ENCODE results near the gene PLCD3.
A peak's percentile ranks its signal among the peaks of the same experiment; 100 is the strongest.
"Not testable (repeated sequence)": the region's sequence is repeated elsewhere in the genome, so short reads cannot be mapped to it uniquely, and the experiment has no call there.

The PLCD3 gene

DNA sequence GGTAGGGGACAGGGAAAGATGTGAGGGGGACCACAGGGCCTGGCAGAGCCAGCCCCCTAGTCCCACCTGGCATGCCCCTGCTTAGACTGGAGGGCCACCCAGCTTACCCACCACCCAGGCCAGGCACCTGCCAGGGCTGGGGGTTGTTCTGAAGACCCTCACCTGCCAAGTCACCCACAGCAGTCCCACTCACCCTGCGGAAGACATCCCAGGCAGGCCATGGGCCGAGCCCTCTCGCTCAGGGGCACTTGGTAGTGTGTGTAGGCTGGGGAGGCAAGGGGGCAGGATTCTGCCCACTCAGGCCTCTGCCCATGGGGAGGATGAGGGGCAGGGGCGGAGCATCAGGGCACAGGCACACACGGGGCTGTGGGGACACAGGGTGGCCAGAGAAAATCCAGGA is 4.0 kb downstream of the PLCD3 start:
- TF ChIP-seq JUND (IDR thresholded peaks at IDR 0.05; ENCODE audit: low read depth) = no peak
- DNase-seq (ENCODE audit: low read depth in 1 of 2, low spot score in 1 of 2) = no peak
- in situ Hi-C loops (cut with HindIII; ENCODE audit: low pct_unique_long_range_greater_than_20kb, low sequenced_read_pairs) = no loop called here

DNA sequence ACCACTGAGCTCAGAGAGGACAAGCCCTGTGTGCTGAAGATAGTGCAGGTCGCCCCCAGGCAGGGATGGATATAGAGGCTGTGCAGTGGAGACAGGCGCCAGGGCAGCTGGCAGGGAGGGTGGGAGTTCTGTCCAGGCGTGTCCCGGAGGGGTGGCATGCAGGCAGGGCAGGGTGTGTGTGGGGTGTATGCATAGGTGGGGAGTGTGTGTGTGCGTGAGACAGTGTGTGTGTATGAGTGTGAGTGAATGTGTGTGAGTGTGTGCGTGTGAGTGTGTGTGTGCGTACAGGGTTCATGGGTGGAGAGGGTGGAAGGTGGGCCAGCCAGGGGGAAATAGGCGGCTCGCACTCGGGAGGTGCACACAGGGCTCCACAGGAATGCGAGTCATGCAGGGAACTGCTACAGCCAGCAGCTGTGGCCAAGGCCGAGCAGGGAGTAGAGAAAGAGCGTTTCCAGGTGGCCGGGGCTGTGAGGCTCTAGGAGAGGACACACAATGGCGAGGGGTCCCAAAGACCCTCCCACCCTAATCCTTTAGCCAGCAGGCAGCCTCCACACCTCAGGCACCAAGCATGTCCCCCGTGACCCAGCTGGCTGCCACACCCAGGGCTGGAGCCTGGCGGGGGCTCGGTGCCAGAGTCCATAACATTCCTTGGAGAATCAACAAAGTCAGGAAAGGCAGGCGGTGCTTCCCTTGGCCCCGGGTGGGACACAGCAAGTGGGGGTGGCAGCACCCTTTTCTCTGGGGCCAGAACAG is 4.6 kb downstream of the PLCD3 start:
- DNase-seq (ENCODE audit: low read depth in 1 of 2, low spot score in 1 of 2) = peak in 1 of 2 experiments; percentile 67
- in situ Hi-C loops (cut with HindIII; ENCODE audit: low pct_unique_long_range_greater_than_20kb, low sequenced_read_pairs) = no loop called here
- no peak for TF ChIP-seq JUND (IDR thresholded peaks at IDR 0.05; ENCODE audit: low read depth)

DNA sequence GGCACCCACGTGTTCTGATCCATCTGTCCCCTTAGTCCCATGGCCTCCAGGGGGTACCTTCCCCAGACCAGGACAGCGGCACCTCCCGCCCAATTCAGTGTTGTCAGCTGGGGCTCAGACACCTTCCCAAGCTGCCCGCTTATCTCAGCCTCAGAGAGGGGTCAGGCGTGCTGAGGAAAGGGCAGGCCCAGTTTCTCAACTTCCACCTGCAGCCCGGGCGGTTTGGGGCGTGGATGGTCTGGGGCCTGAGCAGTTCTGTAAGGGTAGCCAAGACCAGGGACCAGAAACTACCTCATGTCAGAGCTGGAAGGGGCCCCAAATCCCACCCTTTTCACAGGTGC is 5.1 kb downstream of the PLCD3 start:
- in situ Hi-C loops (cut with HindIII; ENCODE audit: low pct_unique_long_range_greater_than_20kb, low sequenced_read_pairs) = no loop called here
- no peak for DNase-seq (ENCODE audit: low read depth in 1 of 2, low spot score in 1 of 2)
- TF ChIP-seq JUND (IDR thresholded peaks at IDR 0.05; ENCODE audit: low read depth) = no peak

DNA sequence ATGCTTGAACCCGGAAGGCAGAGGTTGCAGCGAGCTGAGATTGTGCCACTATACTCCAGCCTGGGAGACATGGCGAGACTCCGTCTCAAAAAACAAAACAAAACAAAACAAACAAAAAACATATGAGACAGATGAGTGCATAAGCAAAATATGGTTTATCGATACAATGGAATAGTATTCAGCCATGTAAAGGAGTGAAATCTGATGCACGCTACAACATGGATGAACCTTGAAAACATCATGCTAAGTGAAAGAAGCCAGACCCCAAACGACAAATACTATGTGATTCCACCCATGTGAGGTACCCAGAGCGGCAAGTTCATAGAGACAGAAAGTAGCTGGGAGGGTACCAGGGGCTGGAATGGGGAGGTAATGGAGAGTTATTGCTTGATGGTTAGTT is 6.8 kb downstream of the PLCD3 start:
- no peak for TF ChIP-seq JUND (IDR thresholded peaks at IDR 0.05; ENCODE audit: low read depth)
- in situ Hi-C loops (cut with HindIII; ENCODE audit: low pct_unique_long_range_greater_than_20kb, low sequenced_read_pairs) = no loop called here
- DNase-seq (ENCODE audit: low read depth in 1 of 2, low spot score in 1 of 2) = no peak

DNA sequence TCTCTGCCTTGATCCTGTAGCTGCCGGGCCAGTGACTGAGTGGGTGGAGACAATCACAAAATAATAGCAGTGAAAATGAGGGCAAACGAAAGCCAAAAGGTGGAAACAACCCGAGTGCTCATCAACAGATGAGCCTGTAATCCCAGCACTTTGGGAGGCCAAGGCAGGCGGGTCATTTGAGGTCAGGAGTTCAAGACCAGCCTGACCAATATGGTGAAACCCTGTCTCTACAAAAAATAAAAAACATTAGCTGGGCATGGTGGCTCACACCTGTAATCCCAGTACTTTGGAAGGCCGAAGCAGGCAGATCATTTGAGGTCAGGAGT is 7.6 kb downstream of the PLCD3 start:
- in situ Hi-C loops (cut with HindIII; ENCODE audit: low pct_unique_long_range_greater_than_20kb, low sequenced_read_pairs); DNase-seq (ENCODE audit: low read depth in 1 of 2, low spot score in 1 of 2): not testable (repeated sequence)

DNA sequence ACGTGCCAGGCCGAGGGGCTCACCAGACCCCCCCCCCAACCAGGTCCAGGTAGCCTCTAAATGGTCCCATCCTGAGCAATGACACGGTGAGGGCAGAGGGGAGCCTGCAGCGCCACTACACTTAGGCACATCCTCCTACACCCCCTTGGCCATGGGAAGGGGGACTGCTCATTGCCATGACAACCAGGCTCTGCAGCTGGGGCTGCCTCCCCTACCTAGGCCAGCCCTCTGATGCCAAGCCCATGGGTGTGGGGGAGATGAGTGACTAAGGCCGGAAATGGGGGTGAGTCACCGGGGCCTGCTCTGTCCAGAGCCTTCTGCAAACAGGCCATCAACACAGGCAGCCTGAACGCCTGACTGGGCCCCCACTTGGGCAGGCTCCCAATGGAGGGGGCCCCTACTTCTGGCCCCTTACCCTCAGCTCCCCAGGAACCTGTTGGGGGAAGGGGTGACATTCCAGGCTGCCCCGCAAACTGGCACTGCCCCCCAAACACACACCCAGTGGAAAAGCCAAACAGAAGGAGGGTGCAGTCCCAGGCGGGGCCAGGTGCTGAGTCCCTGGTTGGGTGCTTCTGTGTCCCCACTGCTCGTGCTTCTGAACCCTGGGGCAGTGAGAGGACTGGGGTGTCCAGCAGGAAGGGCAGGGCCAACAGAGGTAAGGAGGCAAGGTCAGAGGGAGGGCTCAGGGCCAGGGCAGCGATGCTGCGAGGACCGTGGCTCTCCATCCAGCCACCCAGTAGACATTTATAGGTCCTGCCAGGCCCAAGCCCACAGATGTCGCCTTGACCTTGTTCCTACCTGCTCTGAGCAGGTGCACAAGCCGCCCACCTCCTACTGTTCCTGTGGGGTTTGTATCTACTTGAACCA is 8.2 kb downstream of the PLCD3 start:
- no peak for TF ChIP-seq JUND (IDR thresholded peaks at IDR 0.05; ENCODE audit: low read depth)
- in situ Hi-C loops (cut with HindIII; ENCODE audit: low pct_unique_long_range_greater_than_20kb, low sequenced_read_pairs) = no loop called here
- DNase-seq (ENCODE audit: low read depth in 1 of 2, low spot score in 1 of 2) = peak in 1 of 2 experiments; percentile 80

DNA sequence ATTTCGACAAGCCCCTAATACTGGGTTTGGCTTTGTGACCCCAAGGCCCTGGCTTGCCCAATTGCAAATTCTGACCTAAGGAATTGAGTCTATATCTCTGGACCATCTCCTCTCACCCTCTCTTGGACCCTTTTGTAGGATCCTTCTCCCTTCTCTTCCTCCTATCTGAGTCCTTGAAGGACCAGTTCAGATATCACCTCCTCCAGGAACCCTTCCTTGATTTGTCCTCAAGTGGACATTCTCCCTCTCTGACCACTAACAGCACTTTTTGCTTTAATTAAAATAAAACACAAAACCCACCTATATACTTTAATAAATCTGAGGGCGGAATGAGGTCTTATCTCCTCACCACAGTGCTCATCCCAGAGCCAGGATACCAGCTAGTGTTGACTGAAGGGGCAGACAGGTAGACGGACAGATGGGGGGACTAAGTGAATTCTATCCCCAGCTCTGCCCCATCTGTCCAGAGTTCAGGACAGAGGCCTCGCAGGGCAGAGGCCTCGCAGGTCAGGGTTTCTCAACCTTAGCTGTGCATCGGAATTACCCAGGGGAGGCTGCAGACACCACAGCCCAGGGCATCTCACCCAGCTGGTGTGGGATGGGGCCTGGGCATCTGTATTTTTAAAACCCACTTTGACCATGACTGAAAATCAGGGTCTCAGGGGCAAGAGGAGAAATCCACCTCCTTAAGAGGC is 9.1 kb downstream of the PLCD3 start:
- DNase-seq (ENCODE audit: low read depth in 1 of 2, low spot score in 1 of 2) = no peak
- in situ Hi-C loops (cut with HindIII; ENCODE audit: low pct_unique_long_range_greater_than_20kb, low sequenced_read_pairs) = no loop called here
- no peak for TF ChIP-seq JUND (IDR thresholded peaks at IDR 0.05; ENCODE audit: low read depth)

DNA sequence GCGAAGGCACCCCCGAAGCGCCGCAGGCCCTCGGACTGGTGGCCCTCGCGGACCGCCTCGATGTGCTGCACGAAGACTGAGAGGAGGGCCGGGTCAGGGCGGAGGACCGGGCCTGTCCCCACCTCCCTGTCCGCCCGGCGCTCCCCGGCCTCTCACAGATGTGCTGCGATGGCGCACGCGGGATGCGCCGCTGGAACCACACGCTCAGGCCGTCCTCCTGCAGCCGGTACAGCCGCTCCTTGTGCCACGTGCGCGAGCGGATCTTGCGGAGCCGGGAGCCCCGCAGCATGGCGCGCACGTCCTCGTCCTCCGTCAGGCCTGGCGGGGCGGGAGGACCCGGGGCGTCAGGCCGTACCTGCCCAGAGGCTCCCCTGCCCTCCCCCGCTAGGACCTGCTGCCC is 11.3 kb downstream of the PLCD3 start:
- TF ChIP-seq JUND (IDR thresholded peaks at IDR 0.05; ENCODE audit: low read depth) = no peak
- no peak for DNase-seq (ENCODE audit: low read depth in 1 of 2, low spot score in 1 of 2)
- in situ Hi-C loops (cut with HindIII; ENCODE audit: low pct_unique_long_range_greater_than_20kb, low sequenced_read_pairs) = no loop called here

DNA sequence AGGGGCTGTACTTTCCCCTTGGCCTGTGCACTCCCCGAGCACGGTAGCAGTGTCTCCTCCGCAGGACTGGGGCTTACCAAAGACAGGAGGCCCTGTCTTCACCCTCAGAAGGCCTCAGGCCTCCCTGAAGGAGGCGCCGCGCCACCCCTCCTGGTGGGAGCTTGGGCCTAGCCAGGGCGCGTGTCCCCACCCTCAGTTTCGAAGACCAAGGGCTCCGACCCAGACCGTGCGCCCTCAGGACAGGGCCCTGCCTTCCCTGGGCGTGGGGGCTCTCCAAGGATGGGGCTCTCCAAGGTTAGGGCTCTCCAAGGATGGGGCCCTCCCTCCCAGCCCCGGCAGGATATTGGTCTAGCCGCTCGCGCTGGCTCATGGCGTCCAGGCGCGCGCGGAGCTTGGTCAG is 11.8 kb downstream of the PLCD3 start:
- DNase-seq (ENCODE audit: low read depth in 1 of 2, low spot score in 1 of 2) = no peak
- in situ Hi-C loops (cut with HindIII; ENCODE audit: low pct_unique_long_range_greater_than_20kb, low sequenced_read_pairs) = no loop called here
- TF ChIP-seq JUND (IDR thresholded peaks at IDR 0.05; ENCODE audit: low read depth) = no peak

DNA sequence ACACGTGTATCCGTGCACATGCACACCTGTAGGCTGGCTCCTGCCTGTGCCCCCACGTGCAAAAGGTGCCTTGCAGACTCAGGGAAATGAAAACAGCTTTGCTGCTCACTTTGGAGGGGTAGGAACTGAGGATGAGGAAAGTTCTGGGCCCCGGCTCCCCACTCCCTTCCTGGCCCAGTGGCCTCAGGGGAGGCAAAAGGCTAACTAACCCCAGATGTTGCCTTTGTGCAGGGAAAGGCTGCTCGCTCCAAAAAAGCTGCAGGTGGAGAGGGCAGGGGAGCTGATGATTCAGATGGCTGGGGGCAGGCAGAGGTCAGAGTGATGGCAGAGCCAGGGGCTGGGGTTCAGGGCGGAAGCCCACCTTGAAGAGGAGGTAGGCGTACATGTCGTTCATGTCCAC is 12.4 kb downstream of the PLCD3 start:
- no peak for TF ChIP-seq JUND (IDR thresholded peaks at IDR 0.05; ENCODE audit: low read depth)
- in situ Hi-C loops (cut with HindIII; ENCODE audit: low pct_unique_long_range_greater_than_20kb, low sequenced_read_pairs) = no loop called here
- no peak for DNase-seq (ENCODE audit: low read depth in 1 of 2, low spot score in 1 of 2)

DNA sequence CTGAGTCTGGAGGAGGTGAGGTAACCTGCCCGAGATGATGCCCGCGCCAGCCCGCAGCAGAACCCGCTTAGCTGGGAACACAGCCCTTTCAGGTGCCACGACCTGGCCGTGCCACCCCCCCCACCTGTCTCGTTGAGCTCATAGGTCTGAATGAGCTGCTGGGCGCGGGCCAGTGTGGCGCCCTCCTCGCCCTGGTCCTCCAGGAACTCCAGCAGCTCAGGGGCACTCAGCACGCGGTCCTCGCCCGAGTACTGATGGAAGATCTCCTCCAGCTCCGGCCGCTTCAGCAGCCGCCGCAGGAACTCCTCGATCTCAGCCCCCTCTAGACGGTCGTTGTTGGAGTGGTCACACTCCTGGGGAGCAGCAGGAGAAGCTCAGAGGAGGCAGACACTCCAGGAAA is 13.6 kb downstream of the PLCD3 start:
- in situ Hi-C loops (cut with HindIII; ENCODE audit: low pct_unique_long_range_greater_than_20kb, low sequenced_read_pairs) = no loop called here
- TF ChIP-seq JUND (IDR thresholded peaks at IDR 0.05; ENCODE audit: low read depth) = no peak
- DNase-seq (ENCODE audit: low read depth in 1 of 2, low spot score in 1 of 2) = no peak

DNA sequence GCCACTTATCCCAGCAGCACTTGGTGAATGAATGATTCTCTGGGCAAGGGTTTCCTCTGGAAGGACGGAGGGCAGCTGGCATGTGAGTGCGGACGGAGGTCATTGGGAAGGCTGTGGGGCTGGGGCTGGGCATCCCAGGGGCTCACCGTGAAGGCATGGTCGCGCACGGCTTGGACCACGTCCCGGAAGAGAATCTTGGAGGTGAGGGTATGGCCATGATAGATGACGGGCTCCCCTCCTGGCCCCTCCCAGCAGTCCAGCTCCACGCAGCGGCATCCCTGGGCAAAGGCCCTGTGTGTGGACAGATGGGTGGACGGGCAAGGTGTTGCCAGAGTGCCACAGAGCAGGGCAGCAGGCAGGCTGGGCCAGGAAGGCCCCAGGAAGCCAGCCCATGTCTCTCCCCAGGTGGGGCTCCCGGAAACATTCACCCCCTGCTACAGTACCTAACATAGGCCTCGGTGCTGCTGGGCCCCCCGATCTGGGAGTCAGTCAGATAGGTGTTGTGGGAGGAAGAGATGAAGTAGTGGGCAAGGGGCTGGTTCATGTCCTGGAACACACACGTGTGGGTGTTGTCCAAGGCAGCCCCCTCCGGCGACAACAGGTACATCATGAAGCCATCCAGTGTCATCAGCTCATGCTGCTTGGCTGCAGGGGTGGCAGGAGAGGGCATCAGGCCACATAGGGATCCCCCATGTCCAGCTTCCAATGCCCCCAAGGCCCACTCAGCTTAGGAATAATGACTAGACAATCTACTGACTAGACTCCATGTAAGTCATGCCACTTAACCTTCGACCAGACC is 14.3 kb downstream of the PLCD3 start:
- in situ Hi-C loops (cut with HindIII; ENCODE audit: low pct_unique_long_range_greater_than_20kb, low sequenced_read_pairs) = no loop called here
- DNase-seq (ENCODE audit: low read depth in 1 of 2, low spot score in 1 of 2) = no peak
- TF ChIP-seq JUND (IDR thresholded peaks at IDR 0.05; ENCODE audit: low read depth) = no peak

Measured in T47D (cell line).